CD4-positive, alpha-beta T cell (primary cell): Measurements from ENCODE around the gene PPP1R17. TPM values are rescaled to one million over a fixed set of nuclear protein-coding genes. Genes with fewer than 3 reads are reported as not detected.
A peak's percentile ranks its signal among the peaks of the same experiment; 100 is the strongest.

Experiments
- ATAC-seq: fragments of 200-7000 bp; cut with Tn5 transposase; one replicate; pipeline ENCODE4 v1.10.0; 2022; ENCODE audit warnings: mild to moderate bottlenecking; ENCODE audit not compliant: poor library complexity
- CTCF ChIA-PET: fragments of 350-600 bp; sonication (Branson Sonifier 250); formaldehyde crosslinking; loops from one replicate; lab custom pipeline; 2021; ENCODE audit warnings: antibody characterized with exemption, inconsistent platforms; lab: Charles Lee
- POLR2A ChIA-PET: fragments of 350-600 bp; sonication (Branson Sonifier 250); formaldehyde crosslinking; loops from one replicate; lab custom pipeline; 2021; ENCODE audit warnings: antibody characterized with exemption, inconsistent platforms; lab: Charles Lee
- DNase-seq, 14 experiments: peaks; one replicate each; pipeline ENCODE4 v3.0.0-alpha.2; 2013 to 2020; ENCODE audit warnings: mixed read lengths in 2 of 14
- H3K27ac ChIP-seq, 2 donors: one replicate each; pipeline versions ENCODE4 v1.5.1 to v1.7.0; 2013; ENCODE audit warnings: low read length in 2 of 2, low read depth in 1 of 2, mild to moderate bottlenecking in 1 of 2
- H3K27me3 ChIP-seq, 2 experiments: 1 replicate in 1 of 2; 2 replicates in 1 of 2; pipeline versions ENCODE4 v1.6.1 to v1.7.0; 2013; ENCODE audit warnings: low read length in 2 of 2, control low read depth in 1 of 2, mild to moderate bottlenecking in 1 of 2, moderate library complexity in 1 of 2; ENCODE audit not compliant: insufficient read depth in 2 of 2, control insufficient read depth in 1 of 2
- H3K36me3 ChIP-seq: one replicate; pipeline ENCODE4 v1.6.1; 2013; ENCODE audit warnings: low read length, control low read depth; ENCODE audit not compliant: insufficient read depth
- H3K4me1 ChIP-seq: one replicate; pipeline ENCODE4 v1.6.1; 2013; ENCODE audit warnings: low read length, control low read depth; ENCODE audit not compliant: insufficient read depth
- H3K4me3 ChIP-seq: one replicate; pipeline ENCODE4 v1.5.1; 2013; ENCODE audit warnings: mild to moderate bottlenecking, low read length, moderate library complexity
- H3K9me3 ChIP-seq, 2 experiments: 1 replicate in 1 of 2; 2 replicates in 1 of 2; pipeline versions ENCODE4 v1.6.1 to v1.7.0; 2013; ENCODE audit warnings: low read length in 2 of 2, mild to moderate bottlenecking in 2 of 2, control low read depth in 1 of 2, moderate library complexity in 1 of 2; ENCODE audit not compliant: control insufficient read depth in 1 of 2, insufficient read depth in 1 of 2
- H3K27ac Mint-ChIP-seq: one replicate; pipeline ENCODE4 v1.8.0; 2020; ENCODE audit warnings: mixed read lengths
- H3K27me3 Mint-ChIP-seq: one replicate; pipeline ENCODE4 v1.8.0; 2021; ENCODE audit warnings: mixed read lengths
- H3K36me3 Mint-ChIP-seq: one replicate; pipeline ENCODE4 v1.8.0; 2021; ENCODE audit warnings: low read depth, mixed read lengths
- H3K4me1 Mint-ChIP-seq: one replicate; pipeline ENCODE4 v1.8.0; 2021; ENCODE audit warnings: low read depth, mixed read lengths
- H3K4me3 Mint-ChIP-seq: one replicate; pipeline ENCODE4 v1.8.0; 2020; ENCODE audit warnings: mild to moderate bottlenecking, mixed read lengths
- H3K9me3 Mint-ChIP-seq: one replicate; pipeline ENCODE4 v1.8.0; 2020; ENCODE audit warnings: mixed read lengths
- CTCF ChIP-seq: fragments of 200-600 bp; IDR thresholded peaks from one replicate; pipeline ENCODE4 v1.8.0; 2022; ENCODE audit warnings: antibody characterized with exemption, mild to moderate bottlenecking
- intact Hi-C, 2 experiments: fragments of 100-400 bp; cut with DNase I in 1 of 2; cut with micrococcal nuclease in 1 of 2; formaldehyde crosslinking; loops; one replicate each; pipeline versions ENCODE4 v1.15.1 to v1.9.0; 2023 to 2025; cut with DNase I, micrococcal nuclease
- total RNA-seq, 174 experiments: library from RNA in 2 of 174; stranded (reverse) in 2 of 174; gene quantifications; one replicate each; pipeline ENCODE4 v1.2.3 and lab custom pipeline; 2021 to 2026

PPP1R17 gene
- total RNA-seq, 2 experiments from 2014 or later = not detected

DNA sequence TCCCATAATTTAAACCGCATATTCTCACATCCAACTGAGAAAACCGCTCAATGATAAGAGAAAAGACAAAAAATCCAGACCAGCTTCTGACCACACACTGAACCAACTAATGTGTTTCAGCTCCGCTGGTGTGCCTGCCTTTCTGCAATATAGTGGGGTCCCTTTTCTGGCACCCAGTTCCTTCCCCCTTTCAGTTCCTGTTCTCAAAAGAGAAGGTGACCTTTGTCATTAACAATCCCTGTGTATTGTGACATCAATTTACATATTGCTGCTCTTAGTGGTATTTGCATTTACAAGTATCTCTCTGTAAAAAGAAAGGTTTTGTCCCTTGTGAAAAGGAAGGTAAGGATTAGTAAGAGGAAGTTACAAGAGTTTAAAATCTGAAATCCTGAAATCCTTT is 1.4 kb downstream of the PPP1R17 start:
- Mint-ChIP-seq H3K4me3 (no peak overlapping the region), H3K27me3 (no peaks in the 10 kb centered on the region), H3K9me3 (no peaks in the 10 kb centered on the region), H3K27ac (no peak overlapping the region), H3K4me1 (no peaks in the 10 kb centered on the region), H3K36me3 (no peaks in the 10 kb centered on the region)
- Histone ChIP-seq H3K27ac (no peak overlapping the region), H3K9me3 (peaks cover 0 to 5% of the 10 kb centered on the region in 2 experiments), H3K36me3 (no peaks in the 10 kb centered on the region), H3K27me3 (no peaks in the 10 kb centered on the region), H3K4me3 (no peak overlapping the region), H3K4me1 (no peaks in the 10 kb centered on the region)
- intact Hi-C loops = no loop called here
- ChIA-PET CTCF (no interaction called here), POLR2A (no interaction called here)
- DNase-seq = peak in 3 of 14 experiments; percentile 9 to 31 (median 12)
- ATAC-seq = no peak
- no peak for TF ChIP-seq CTCF

DNA sequence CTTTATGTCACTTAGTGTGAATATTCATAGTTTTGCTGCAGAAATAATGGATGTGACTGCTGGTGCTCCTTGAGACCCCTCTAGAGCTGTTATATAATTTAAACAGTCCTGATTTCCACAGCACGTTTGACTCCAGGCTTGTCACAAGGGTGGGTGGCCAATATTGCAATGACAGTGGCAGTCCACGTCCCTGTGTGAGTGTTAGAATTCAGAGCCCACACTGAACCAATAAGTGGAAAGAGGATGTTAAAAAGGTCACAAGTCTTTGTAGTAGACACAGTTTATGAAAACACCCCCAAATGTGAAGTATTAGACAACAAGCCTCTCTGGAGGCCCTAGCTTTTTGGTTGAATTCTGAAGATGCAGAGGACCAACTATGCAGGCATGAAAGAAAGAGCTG is 2.0 kb downstream of the PPP1R17 start:
- no peaks in the 10 kb centered on the region for H3K36me3 Mint-ChIP-seq
- intact Hi-C loops = no loop called here
- ATAC-seq = no peak

GRCh38 chr7:31690935-31691334 is 3.9 kb downstream of the PPP1R17 start:
- no peaks in the 10 kb centered on the region for H3K27me3 Mint-ChIP-seq
- no peaks in the 10 kb centered on the region for H3K36me3 ChIP-seq
- H3K36me3 Mint-ChIP-seq = no peaks in the 10 kb centered on the region
- DNase-seq (no peak), ATAC-seq (no peak)
- TF ChIP-seq CTCF = no peak
- no peaks in the 10 kb centered on the region for H3K4me1 ChIP-seq
- no peaks in the 10 kb centered on the region for H3K27me3 ChIP-seq
- no peaks in the 10 kb centered on the region for H3K4me1 Mint-ChIP-seq
- H3K27ac ChIP-seq = no peak overlapping the region
- H3K9me3 Mint-ChIP-seq = no peaks in the 10 kb centered on the region
- ChIA-PET POLR2A (no interaction called here), CTCF (no interaction called here)
- H3K4me3 ChIP-seq = no peak overlapping the region
- H3K27ac Mint-ChIP-seq = no peak overlapping the region
- H3K9me3 ChIP-seq = peaks cover 0 to 5% of the 10 kb centered on the region in 2 experiments
- intact Hi-C loops = no loop called here
- no peak overlapping the region for H3K4me3 Mint-ChIP-seq

More for the DNA sequence above, 2.0 kb downstream of the PPP1R17 start:
- no peak overlapping the region for H3K27ac Mint-ChIP-seq
- no peaks in the 10 kb centered on the region for H3K4me1 Mint-ChIP-seq
- Histone ChIP-seq H3K9me3 (peaks cover 0 to 5% of the 10 kb centered on the region in 2 experiments), H3K27ac (no peak overlapping the region), H3K4me1 (no peaks in the 10 kb centered on the region), H3K36me3 (no peaks in the 10 kb centered on the region), H3K27me3 (no peaks in the 10 kb centered on the region), H3K4me3 (no peak overlapping the region)
- no peak overlapping the region for H3K4me3 Mint-ChIP-seq
- TF ChIP-seq CTCF = no peak
- no peaks in the 10 kb centered on the region for H3K27me3 Mint-ChIP-seq
- ChIA-PET CTCF (no interaction called here), POLR2A (no interaction called here)
- H3K9me3 Mint-ChIP-seq = no peaks in the 10 kb centered on the region
- no peak for DNase-seq
